Lung (tissue), 12 donors: ENCODE data around the gene CIB2. TPM values are rescaled to one million over a fixed set of nuclear protein-coding genes. Genes with fewer than 3 reads are reported as not detected.

Source experiments
- ATAC-seq: fragments of 200-7000 bp; cut with Tn5 transposase; one replicate; pipeline ENCODE4 v1.9.1; 2020; ENCODE audit warnings: moderate number of reproducible peaks; ENCODE audit not compliant: insufficient read depth, low FRiP score
- DNase-seq, 3 donors: peaks; one replicate each; pipeline ENCODE4 v3.0.0-alpha.2; 2013 to 2017
- H3K27ac ChIP-seq, 2 donors: one replicate each; pipeline ENCODE4 v1.5.1; 2013; ENCODE audit warnings: mild to moderate bottlenecking in 2 of 2, moderate library complexity in 2 of 2, control low read depth in 1 of 2, inconsistent platforms in 1 of 2, low read depth in 1 of 2, low read length in 1 of 2
- H3K27me3 ChIP-seq, 3 donors: one replicate each; pipeline ENCODE4 v1.5.1; 2013; ENCODE audit warnings: low read length in 2 of 3; ENCODE audit not compliant: control insufficient read depth in 3 of 3, insufficient read depth in 3 of 3
- H3K36me3 ChIP-seq, 4 donors: one replicate each; pipeline ENCODE4 v1.5.1; 2013; ENCODE audit warnings: low read length in 4 of 4, mild to moderate bottlenecking in 1 of 4, moderate library complexity in 1 of 4; ENCODE audit not compliant: control insufficient read depth in 4 of 4, insufficient read depth in 4 of 4
- H3K4me1 ChIP-seq, 5 donors: one replicate each; pipeline ENCODE4 v1.5.1; 2013; ENCODE audit warnings: low read length in 5 of 5, mild to moderate bottlenecking in 2 of 5, moderate library complexity in 1 of 5; ENCODE audit not compliant: control insufficient read depth in 5 of 5, insufficient read depth in 5 of 5
- H3K4me3 ChIP-seq: one replicate; pipeline ENCODE4 v1.5.1; 2013; ENCODE audit warnings: mild to moderate bottlenecking, control low read depth, moderate library complexity
- H3K9ac ChIP-seq, 2 donors: one replicate each; pipeline ENCODE4 v1.5.1; 2013; ENCODE audit warnings: low read length in 2 of 2, control low read depth in 1 of 2; ENCODE audit not compliant: insufficient read depth in 1 of 2
- H3K9me3 ChIP-seq, 4 donors: one replicate each; pipeline ENCODE4 v1.5.1; 2013; ENCODE audit warnings: low read length in 3 of 4, mild to moderate bottlenecking in 1 of 4, moderate library complexity in 1 of 4; ENCODE audit not compliant: control insufficient read depth in 4 of 4, insufficient read depth in 3 of 4
- WGBS, 2 donors: extraction: QIAGEN DNeasy Blood & Tissue Kit; methylation state at CpG; one replicate each; pipeline ENCODE4 v1.1.7; 2013; 5-methylcytosine and 5-hydroxymethylcytosine counted together
- polyA plus RNA-seq, 2 donors: library from polyadenylated mRNA; stranded (reverse); fragments of 200-250 nt; gene quantifications; one replicate each; pipeline ENCODE4 v1.2.1, GENCODE V29; 2013
- total RNA-seq, 2 donors: library from RNA; depleted of rRNA in 1 of 2; stranded (reverse); fragments of >200 nt in 1 of 2; gene quantifications; one replicate each; pipeline ENCODE4 v1.2.1, GENCODE V29; 2014 to 2021
- TF ChIP-seq, protein P1 (sequence below): IDR thresholded peaks from 2 replicates; pipeline ENCODE4 v1.5.1; 2012; ENCODE audit warnings: mild to moderate bottlenecking; ENCODE audit errors: control extremely low read depth, extremely low read depth
- donor health status: control.
- donor health status: control.
- donor health status: Bipolar disorder and iron deficiency.
- donor health status: healthy.
- donor health status: DM: yes; HTN: yes; CAD: no.

The CIB2 gene
- total and polyA plus RNA-seq, 4 donors: 0.95 to 9.8 (median 2.1) TPM

DNA sequence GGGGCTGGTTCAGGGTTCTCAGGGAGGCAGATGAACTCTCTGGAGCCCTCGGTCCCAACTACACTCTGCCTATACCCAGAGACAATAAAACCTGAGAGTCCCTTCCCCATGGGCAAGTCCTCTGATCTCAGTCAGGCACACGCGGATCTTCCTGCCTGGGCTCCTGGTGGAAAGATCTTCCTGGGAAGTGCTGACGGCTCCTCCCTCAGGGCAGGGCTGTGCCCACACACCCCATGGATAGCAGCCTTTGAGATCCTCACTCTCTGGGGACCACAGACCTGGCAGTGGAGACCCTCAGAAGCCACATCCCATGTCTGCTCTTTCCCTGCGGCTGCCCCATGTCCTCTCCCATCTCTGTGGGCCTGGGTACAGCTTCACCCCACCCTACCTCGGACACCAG is 28.5 kb downstream of the CIB2 start:
- 83 to 87% methylated on average over 6 of the region's 6 CpGs for WGBS, 2 donors
- TF ChIP-seq, protein P1, sequence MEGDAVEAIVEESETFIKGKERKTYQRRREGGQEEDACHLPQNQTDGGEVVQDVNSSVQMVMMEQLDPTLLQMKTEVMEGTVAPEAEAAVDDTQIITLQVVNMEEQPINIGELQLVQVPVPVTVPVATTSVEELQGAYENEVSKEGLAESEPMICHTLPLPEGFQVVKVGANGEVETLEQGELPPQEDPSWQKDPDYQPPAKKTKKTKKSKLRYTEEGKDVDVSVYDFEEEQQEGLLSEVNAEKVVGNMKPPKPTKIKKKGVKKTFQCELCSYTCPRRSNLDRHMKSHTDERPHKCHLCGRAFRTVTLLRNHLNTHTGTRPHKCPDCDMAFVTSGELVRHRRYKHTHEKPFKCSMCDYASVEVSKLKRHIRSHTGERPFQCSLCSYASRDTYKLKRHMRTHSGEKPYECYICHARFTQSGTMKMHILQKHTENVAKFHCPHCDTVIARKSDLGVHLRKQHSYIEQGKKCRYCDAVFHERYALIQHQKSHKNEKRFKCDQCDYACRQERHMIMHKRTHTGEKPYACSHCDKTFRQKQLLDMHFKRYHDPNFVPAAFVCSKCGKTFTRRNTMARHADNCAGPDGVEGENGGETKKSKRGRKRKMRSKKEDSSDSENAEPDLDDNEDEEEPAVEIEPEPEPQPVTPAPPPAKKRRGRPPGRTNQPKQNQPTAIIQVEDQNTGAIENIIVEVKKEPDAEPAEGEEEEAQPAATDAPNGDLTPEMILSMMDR: no peak
- H3K9ac ChIP-seq: no peak overlapping the region
- H3K4me3 ChIP-seq: no peak overlapping the region
- H3K27ac ChIP-seq: no peak overlapping the region
- ATAC-seq: no peak
- peaks cover 0 to 6% (median 4%) of the 10 kb centered on the region in 5 donors for H3K4me1 ChIP-seq
- no peaks in the 10 kb centered on the region for H3K27me3 ChIP-seq
- no peaks in the 10 kb centered on the region for H3K9me3 ChIP-seq
- no peak for DNase-seq
- H3K36me3 ChIP-seq: peaks cover 0 to 5% (median 0%) of the 10 kb centered on the region in 4 donors

DNA sequence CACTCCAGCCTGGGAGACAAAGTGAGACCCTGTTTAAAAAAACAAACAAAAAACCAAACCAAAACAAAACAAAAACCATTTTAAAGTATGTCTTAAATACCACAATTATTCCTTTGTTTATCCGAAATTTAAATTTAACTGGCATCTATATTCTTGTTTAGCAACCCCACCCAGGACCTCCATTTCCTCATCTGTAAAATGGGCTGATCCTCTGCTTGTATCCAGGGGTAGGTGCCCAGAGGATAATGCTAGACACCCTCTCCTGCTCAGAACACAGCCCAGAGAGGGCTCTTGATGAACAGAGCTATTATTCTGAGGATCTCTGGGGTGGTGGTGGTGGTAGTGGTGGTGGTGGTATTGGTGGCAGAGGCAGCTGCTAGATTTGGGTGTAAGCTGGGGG is 29.0 kb downstream of the CIB2 start:
- Histone ChIP-seq H3K4me1 (peaks cover 0 to 6% (median 4%) of the 10 kb centered on the region in 5 donors), H3K9me3 (no peaks in the 10 kb centered on the region), H3K4me3 (no peak overlapping the region), H3K36me3 (no peaks in the 10 kb centered on the region), H3K27ac (no peak overlapping the region), H3K9ac (no peak overlapping the region), H3K27me3 (no peaks in the 10 kb centered on the region)
- no peak for DNase-seq
- 90 to 92% methylated on average over 1 of the region's 1 CpG for WGBS, 2 donors
- TF ChIP-seq, protein P1: no peak
- ATAC-seq: no peak

DNA sequence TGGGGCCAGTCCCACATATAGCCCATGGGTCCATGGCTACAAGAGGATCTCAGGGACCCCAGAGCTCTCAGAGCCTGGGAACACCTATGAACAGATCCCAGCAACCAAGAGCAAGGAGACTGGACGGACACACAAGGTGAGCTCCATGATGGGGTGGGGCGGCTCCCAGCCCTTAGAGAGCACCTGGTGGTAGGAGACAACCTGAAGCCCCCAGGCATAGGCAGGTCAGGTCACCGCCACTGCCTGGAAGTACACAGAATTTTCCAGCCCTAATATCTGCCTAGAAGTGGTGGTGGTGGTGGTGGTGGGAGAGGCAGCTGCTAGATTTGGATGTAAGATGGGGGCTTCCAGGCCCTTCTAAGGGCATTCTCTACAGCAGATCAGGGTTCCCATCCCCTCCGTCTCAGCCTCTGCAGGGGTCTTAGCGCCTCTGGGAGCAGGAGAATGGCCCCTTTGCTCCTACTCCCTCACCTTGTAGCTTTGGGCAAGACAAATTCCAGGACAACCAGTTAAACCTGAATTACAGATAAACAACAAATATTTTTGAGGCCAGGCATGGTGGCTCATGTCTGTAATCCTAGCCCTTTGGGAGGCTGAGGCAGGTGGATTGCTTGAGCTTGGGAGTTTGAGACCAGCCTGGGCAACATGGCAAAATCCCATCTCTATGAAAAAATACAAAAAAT is 29.7 kb downstream of the CIB2 start:
- H3K4me1 ChIP-seq: peaks cover 0 to 6% (median 4%) of the 10 kb centered on the region in 5 donors
- no peak overlapping the region for H3K9ac ChIP-seq
- no peak overlapping the region for H3K4me3 ChIP-seq
- no peaks in the 10 kb centered on the region for H3K27me3 ChIP-seq
- no peak overlapping the region for H3K27ac ChIP-seq
- WGBS, 2 donors: 96 to 99% methylated on average over 5 of the region's 5 CpGs
- no peaks in the 10 kb centered on the region for H3K9me3 ChIP-seq
- TF ChIP-seq, protein P1: no peak
- DNase-seq (no peak), ATAC-seq (no peak)
- H3K36me3 ChIP-seq: no peaks in the 10 kb centered on the region

DNA sequence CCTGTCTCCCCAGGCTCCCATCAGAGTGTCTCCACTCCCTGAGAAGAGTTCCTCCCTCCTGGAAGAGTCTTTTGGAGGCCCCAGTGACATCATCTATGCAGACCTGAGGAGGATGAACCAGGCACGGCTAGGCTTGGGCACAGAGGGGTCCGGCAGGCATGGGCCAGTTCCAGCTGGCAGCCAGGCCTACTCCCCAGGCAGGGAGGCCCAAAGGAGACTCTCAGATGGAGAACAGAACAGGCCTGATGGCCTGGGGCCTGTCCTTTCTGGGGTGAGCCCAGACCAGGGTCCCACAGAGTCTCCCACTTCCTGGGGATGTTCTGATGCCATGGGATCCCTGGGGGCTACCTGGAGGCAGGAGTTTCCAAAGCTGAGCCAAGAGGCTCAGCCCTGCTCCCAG is 30.4 kb downstream of the CIB2 start:
- no peak overlapping the region for H3K4me3 ChIP-seq
- DNase-seq (no peak), ATAC-seq (no peak)
- H3K36me3 ChIP-seq: no peaks in the 10 kb centered on the region
- H3K27me3 ChIP-seq: no peaks in the 10 kb centered on the region
- H3K9me3 ChIP-seq: no peaks in the 10 kb centered on the region
- WGBS, 2 donors: 96 to 100% methylated on average over 2 of the region's 2 CpGs
- no peak overlapping the region for H3K9ac ChIP-seq
- peaks cover 0 to 6% (median 4%) of the 10 kb centered on the region in 5 donors for H3K4me1 ChIP-seq
- TF ChIP-seq, protein P1: no peak
- H3K27ac ChIP-seq: no peak overlapping the region
